ENCODE data around the gene GRIP1. TPM values are rescaled to one million over a fixed set of nuclear protein-coding genes. Genes with fewer than 3 reads are reported as not detected.

GRIP1 gene
- total and polyA plus RNA-seq, 2 of the 4 experiments (the other 2 are of a cell fraction): under 0.01 to 0.07 TPM

- Histone ChIP-seq H2BK20ac (ENCODE audit: low read depth, low read length) (no peak overlapping the region), H3K79me1 (ENCODE audit: low read depth in 1 of 2, low read length in 2 of 2) (no peaks in the 10 kb centered on the region), H4K5ac (ENCODE audit: low read depth, low read length) (no peak overlapping the region), H3K4ac (ENCODE audit: low read depth, low read length) (no peak overlapping the region), H3K4me2 (ENCODE audit: low read depth, low read length) (no peak overlapping the region), H3K9me1 (ENCODE audit: insufficient read depth, low read length) (no peaks in the 10 kb centered on the region), H3K4me3 (ENCODE audit: insufficient read depth, low read depth, low read length) (no peak overlapping the region), H4K8ac (ENCODE audit: low read depth in 2 of 2, low read length in 2 of 2) (no peak overlapping the region), H3K27me3 (ENCODE audit: control insufficient read depth, insufficient read depth, low read length) (no peaks in the 10 kb centered on the region), H2BK5ac (ENCODE audit: low read depth, low read length, poor library complexity, severe bottlenecking) (no peak overlapping the region), H3K4me1 (ENCODE audit: control insufficient read depth, insufficient read depth, low read length) (no peaks in the 10 kb centered on the region), H3K23ac (ENCODE audit: low read depth, low read length) (no peak overlapping the region), H3K18ac (ENCODE audit: low read depth, low read length) (no peak overlapping the region), H3K36me3 (ENCODE audit: control insufficient read depth, insufficient read depth, low read length) (no peaks in the 10 kb centered on the region), H3K9ac (ENCODE audit: low read depth, low read length) (no peak overlapping the region), H4K91ac (ENCODE audit: insufficient read depth, low read depth, low read length) (no peak overlapping the region), H2BK120ac (ENCODE audit: low read depth, low read length) (no peak overlapping the region), H2AFZ (replicated peaks; ENCODE audit: low read length, poor library complexity) (no peak overlapping the region), H3K56ac (ENCODE audit: extremely low read depth, insufficient read depth, low read length) (no peak overlapping the region), H4K20me1 (ENCODE audit: insufficient read depth, low read length) (no peaks in the 10 kb centered on the region), H2BK15ac (ENCODE audit: low read depth, low read length) (no peak overlapping the region), H2AK5ac (ENCODE audit: low read depth, low read length) (no peak overlapping the region), H3K27ac (ENCODE audit: insufficient read depth, low read length) (no peak overlapping the region), H3K14ac (replicated peaks; ENCODE audit: low read depth, low read length) (no peak overlapping the region), H3K9me3 (ENCODE audit: control insufficient read depth, insufficient read depth, low read length) (no peaks in the 10 kb centered on the region), H2AK9ac (replicated peaks; ENCODE audit: low read depth, low read length, poor library complexity) (no peak overlapping the region)
- POLR2A ChIA-PET (ENCODE audit: unreplicated experiment): no interaction called here
- WGBS, 2 experiments (ENCODE audit: extremely low coverage in 2 of 2, insufficient read length in 1 of 2): no CpG with 5 or more reads among the region's 1 CpG
- dilution Hi-C loops (cut with HindIII; ENCODE audit: low sequenced_read_pairs, unreplicated experiment): no loop called here
- DNase-seq (no peak), ATAC-seq (ENCODE audit: low read depth) (no peak)
- in situ Hi-C loops (cut with MboI; ENCODE audit: low sequenced_read_pairs): no loop called here
- intact Hi-C loops (cut with micrococcal nuclease): no loop called here
- CTCF ChIA-PET: no interaction called here
- no TSS peak for BruUV-seq (replicated peaks)
- no peak for TF ChIP-seq FOS (IDR thresholded peaks at IDR 0.05; ENCODE audit: low read depth, low read length)
- TF ChIP-seq CEBPB (IDR thresholded peaks at IDR 0.05; ENCODE audit: low read depth, low read length): no peak
- no peak for TF ChIP-seq CTCF (conservative IDR thresholded peaks at IDR 0.05; ENCODE audit: low read depth, low read length)
- no peak for TF ChIP-seq MAFK (IDR thresholded peaks at IDR 0.05; ENCODE audit: low read depth, low read length)
- TF ChIP-seq SMC3 (IDR thresholded peaks at IDR 0.05; ENCODE audit: low read depth, low read length): no peak
- TF ChIP-seq MAZ (IDR thresholded peaks at IDR 0.05; ENCODE audit: borderline replicate concordance, low read depth, low read length): no peak
- no peak for TF ChIP-seq RAD21 (IDR thresholded peaks at IDR 0.05; ENCODE audit: low read length)
- no peak for TF ChIP-seq CHD1 (IDR thresholded peaks at IDR 0.05; ENCODE audit: low read depth, low read length)
- no peak for TF ChIP-seq MXI1 (IDR thresholded peaks at IDR 0.05; ENCODE audit: borderline replicate concordance, low read depth, low read length)
- TF ChIP-seq POLR2A (IDR thresholded peaks at IDR 0.05; ENCODE audit: low read depth, low read length): no peak
- no peak for TF ChIP-seq RFX5 (IDR thresholded peaks at IDR 0.05; ENCODE audit: low read depth, low read length)
- no peak for TF ChIP-seq NFE2L2 (IDR thresholded peaks at IDR 0.05; ENCODE audit: low read depth, low read length)
- TF ChIP-seq USF2 (IDR thresholded peaks at IDR 0.05; ENCODE audit: low read depth, low read length): no peak
- TF ChIP-seq BHLHE40 (IDR thresholded peaks at IDR 0.05; ENCODE audit: low read depth, low read length): no peak
- no peak for TF ChIP-seq RCOR1 (IDR thresholded peaks at IDR 0.05; ENCODE audit: insufficient replicate concordance, low read length)
- TF ChIP-seq ELK1 (IDR thresholded peaks at IDR 0.05; ENCODE audit: borderline replicate concordance, low read depth, low read length): no peak
Measured at GRCh38 chr12:66602483-66603143, 76.3 kb downstream of the GRIP1 start.
